Bronchial epithelial cell (primary cell): ENCODE results near the gene RBM20. TPM values are rescaled to one million over a fixed set of nuclear protein-coding genes. Genes with fewer than 3 reads are reported as not detected.
A peak's percentile ranks its signal among the peaks of the same experiment; 100 is the strongest.

Experiments used
- DNase-seq: peaks from one replicate; pipeline ENCODE4 v3.0.0-alpha.2; 2010; ENCODE audit warnings: low read depth
- FAIRE-seq: peaks from 2 replicates; lab custom pipeline; 2011; peaks lifted over from hg19 to GRCh38; lab: Jason Lieb, UNC
- H3K27me3 ChIP-seq: 2 replicates; pipeline ENCODE4 v1.5.1; 2011; ENCODE audit warnings: low read length; ENCODE audit not compliant: control insufficient read depth, insufficient read depth
- H3K36me3 ChIP-seq: 2 replicates; pipeline ENCODE4 v1.5.1; 2011; ENCODE audit warnings: low read length; ENCODE audit not compliant: control insufficient read depth, insufficient read depth
- H3K4me3 ChIP-seq: 2 replicates; pipeline ENCODE4 v1.5.1; 2011; ENCODE audit warnings: mild to moderate bottlenecking, low read depth, low read length, control low read depth
- CTCF ChIP-seq: IDR thresholded peaks from 2 replicates; pipeline ENCODE4 v1.5.1; 2011; ENCODE audit warnings: mild to moderate bottlenecking, moderate library complexity, low read length, control low read depth, inconsistent platforms; ENCODE audit not compliant: insufficient read depth, severe bottlenecking
- total RNA-seq: library from RNA; depleted of rRNA; stranded (reverse); fragments of >200 nt; gene quantifications from 2 replicates; pipeline ENCODE4 v1.2.1, GENCODE V29; 2014

The RBM20 gene
- total RNA-seq, 1 donor from 2014 or later, result not detected

GRCh38 chr10:110613996-110614495 is 30.1 kb upstream of the RBM20 start:
- FAIRE-seq (no peak), DNase-seq (no peak)
- Histone ChIP-seq H3K4me3 (no peak overlapping the region), H3K27me3 (peaks cover 14% of the 10 kb centered on the region), H3K36me3 (no peaks in the 10 kb centered on the region)
- no peak for TF ChIP-seq CTCF

GRCh38 chr10:110615057-110615747 is 28.9 kb upstream of the RBM20 start:
- Histone ChIP-seq H3K27me3 (peaks cover 14% of the 10 kb centered on the region), H3K36me3 (no peaks in the 10 kb centered on the region), H3K4me3 (no peak overlapping the region)
- no peak for TF ChIP-seq CTCF
- DNase-seq (peak; percentile 28), FAIRE-seq (no peak)

- no peaks in the 10 kb centered on the region for H3K36me3 ChIP-seq
- FAIRE-seq (peak; percentile 18), DNase-seq (no peak)
- peaks cover 10% of the 10 kb centered on the region for H3K27me3 ChIP-seq
- no peak for TF ChIP-seq CTCF
- no peak overlapping the region for H3K4me3 ChIP-seq
These were observed 27.6 kb upstream of the RBM20 start for GRCh38 chr10:110616493-110617033.

- H3K27me3 ChIP-seq, result no peaks in the 10 kb centered on the region
- no peak for FAIRE-seq
- no peak for TF ChIP-seq CTCF
- no peaks in the 10 kb centered on the region for H3K36me3 ChIP-seq
- H3K4me3 ChIP-seq, result no peak overlapping the region
- no peak for DNase-seq
These were observed 26.5 kb upstream of the RBM20 start for GRCh38 chr10:110617425-110618229.

GRCh38 chr10:110618230-110618610 is 25.9 kb upstream of the RBM20 start:
- no peaks in the 10 kb centered on the region for H3K27me3 ChIP-seq
- H3K4me3 ChIP-seq, result no peak overlapping the region
- FAIRE-seq (no peak), DNase-seq (no peak)
- no peaks in the 10 kb centered on the region for H3K36me3 ChIP-seq
- no peak for TF ChIP-seq CTCF
